ENCODE measurements around the gene FCF1. TPM values are rescaled to one million over a fixed set of nuclear protein-coding genes. Genes with fewer than 3 reads are reported as not detected.

The FCF1 gene
- total RNA-seq, 1 donor from 2014 or later, result 44.5 TPM

- Mint-ChIP-seq H3K27ac (no peak overlapping the region), H3K36me3 (peaks cover 21% of the 10 kb centered on the region), H3K9me3 (no peaks in the 10 kb centered on the region), H3K4me3 (no peak overlapping the region), H3K4me1 (peaks cover 6% of the 10 kb centered on the region), H3K27me3 (ENCODE audit: low read depth) (no peaks in the 10 kb centered on the region)
- no peak for DNase-seq (ENCODE audit: low spot score in 2 of 2, unreplicated experiment in 2 of 2)
- no peak for TF ChIP-seq CTCF (IDR thresholded peaks at IDR 0.05; ENCODE audit: unreplicated experiment)
These were observed 30.6 kb upstream of the FCF1 start for GRCh38 chr14:74682169-74682952.

- Mint-ChIP-seq H3K4me1 (peaks cover 6% of the 10 kb centered on the region), H3K27ac (no peak overlapping the region), H3K4me3 (no peak overlapping the region), H3K9me3 (no peaks in the 10 kb centered on the region), H3K27me3 (ENCODE audit: low read depth) (no peaks in the 10 kb centered on the region), H3K36me3 (peaks cover 23% of the 10 kb centered on the region)
- no peak for DNase-seq (ENCODE audit: low spot score in 2 of 2, unreplicated experiment in 2 of 2)
- no peak for TF ChIP-seq CTCF (IDR thresholded peaks at IDR 0.05; ENCODE audit: unreplicated experiment)
These were observed 29.5 kb upstream of the FCF1 start for GRCh38 chr14:74683406-74683805.

DNA sequence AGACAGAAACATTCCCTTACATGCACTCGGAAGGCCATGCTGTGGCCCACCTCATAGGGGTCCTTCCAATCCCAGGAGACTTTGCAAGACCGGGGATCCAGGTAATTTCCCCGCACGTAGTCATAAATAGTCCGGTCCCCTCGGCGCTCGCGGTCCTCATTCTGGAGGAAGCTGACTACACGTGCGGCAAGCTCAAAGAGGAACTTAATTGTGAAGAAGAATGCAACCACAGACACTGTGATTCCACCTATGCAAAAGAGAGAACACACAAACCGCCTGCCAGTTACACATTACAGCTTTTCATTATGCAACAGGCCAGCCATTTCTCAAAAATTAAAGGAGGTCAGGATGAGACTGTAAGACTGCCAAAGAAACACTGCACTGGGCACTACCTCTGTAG lies 28.5 kb upstream of the FCF1 start:
- Mint-ChIP-seq H3K27me3 (ENCODE audit: low read depth) (no peaks in the 10 kb centered on the region), H3K4me3 (no peak overlapping the region), H3K27ac (no peak overlapping the region), H3K36me3 (peaks cover 29% of the 10 kb centered on the region), H3K9me3 (no peaks in the 10 kb centered on the region), H3K4me1 (peaks cover 6% of the 10 kb centered on the region)
- no peak for DNase-seq (ENCODE audit: low spot score in 2 of 2, unreplicated experiment in 2 of 2)
- no peak for TF ChIP-seq CTCF (IDR thresholded peaks at IDR 0.05; ENCODE audit: unreplicated experiment)

DNA sequence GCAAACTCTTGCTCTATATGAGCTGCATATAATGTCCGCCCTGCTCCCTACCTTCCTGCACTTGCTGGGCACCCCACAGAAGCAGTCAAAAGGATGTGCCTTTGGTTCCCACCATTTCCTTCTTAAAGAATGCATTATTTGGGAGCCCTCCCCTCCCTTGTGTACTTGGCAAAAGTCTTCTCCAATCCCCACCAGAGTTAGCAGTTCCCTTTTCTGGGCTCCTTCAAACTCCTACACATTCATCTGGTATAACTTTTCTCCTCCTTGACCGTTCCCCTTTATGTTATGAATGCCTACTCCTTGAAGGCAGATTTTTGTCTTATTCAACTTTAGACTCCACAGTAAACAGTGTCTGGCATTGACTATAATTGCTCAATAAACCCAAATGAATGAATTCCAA lies 27.9 kb upstream of the FCF1 start:
- H3K4me3 Mint-ChIP-seq, result no peak overlapping the region
- no peak for DNase-seq (ENCODE audit: low spot score in 2 of 2, unreplicated experiment in 2 of 2)
- H3K27me3 Mint-ChIP-seq (ENCODE audit: low read depth), result no peaks in the 10 kb centered on the region
- no peaks in the 10 kb centered on the region for H3K9me3 Mint-ChIP-seq
- no peak overlapping the region for H3K27ac Mint-ChIP-seq
- no peak for TF ChIP-seq CTCF (IDR thresholded peaks at IDR 0.05; ENCODE audit: unreplicated experiment)
- H3K36me3 Mint-ChIP-seq, result peaks cover 29% of the 10 kb centered on the region
- peaks cover 6% of the 10 kb centered on the region for H3K4me1 Mint-ChIP-seq

DNA sequence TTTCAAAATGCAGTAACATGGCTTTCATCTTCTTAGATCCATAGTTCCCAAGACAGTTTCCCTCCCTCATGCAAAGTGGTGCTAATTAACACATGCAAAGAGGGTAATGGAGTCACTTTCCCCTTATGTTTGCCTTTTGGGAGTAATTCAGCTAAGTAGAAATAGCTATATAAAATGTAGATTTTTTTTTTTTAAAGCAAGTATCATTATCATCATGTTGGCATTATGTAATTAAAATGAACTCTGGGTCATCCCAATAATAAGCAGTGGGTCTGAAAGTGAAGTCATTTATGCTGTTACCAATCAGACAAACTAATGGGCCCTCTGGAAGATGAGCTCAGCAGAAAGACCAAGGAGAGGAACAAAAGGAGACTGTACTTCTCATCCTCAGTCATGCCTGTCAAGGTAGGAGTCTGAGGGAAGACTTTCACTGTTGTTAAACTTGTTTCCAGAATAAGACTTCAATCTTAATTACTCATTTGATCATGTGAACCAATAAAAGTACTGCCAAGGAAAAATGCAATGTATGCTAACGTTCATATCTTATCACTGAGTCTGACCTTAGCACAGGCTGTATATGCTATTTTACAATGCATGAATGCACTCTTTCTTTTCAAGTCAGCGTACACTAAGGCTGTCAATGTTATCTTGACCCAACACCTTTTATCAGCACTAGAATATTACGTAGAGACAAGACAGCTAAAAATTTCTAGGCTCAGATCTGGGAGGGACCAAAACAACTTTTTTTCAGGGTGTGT lies 26.8 kb upstream of the FCF1 start:
- no peaks in the 10 kb centered on the region for H3K27me3 Mint-ChIP-seq (ENCODE audit: low read depth)
- no peak overlapping the region for H3K4me3 Mint-ChIP-seq
- H3K9me3 Mint-ChIP-seq, result no peaks in the 10 kb centered on the region
- no peak overlapping the region for H3K27ac Mint-ChIP-seq
- H3K4me1 Mint-ChIP-seq, result peaks cover 6% of the 10 kb centered on the region
- no peak for DNase-seq (ENCODE audit: low spot score in 2 of 2, unreplicated experiment in 2 of 2)
- no peak for TF ChIP-seq CTCF (IDR thresholded peaks at IDR 0.05; ENCODE audit: unreplicated experiment)
- H3K36me3 Mint-ChIP-seq, result peaks cover 35% of the 10 kb centered on the region

All from mesothelial cell of epicardium (in vitro differentiated cells).